Activated CD4-positive, alpha-beta T cell treated with anti-CD3 and anti-CD28 coated beads for 36 hours (primary cell): Measurements from ENCODE around the gene PRPF18. TPM values are rescaled to one million over a fixed set of nuclear protein-coding genes. Genes with fewer than 3 reads are reported as not detected.
A peak's percentile ranks its signal among the peaks of the same experiment; 100 is the strongest.
"Not testable (repeated sequence)": the region's sequence is repeated elsewhere in the genome, so short reads cannot be mapped to it uniquely, and the experiment has no call there.

Experiments
- ATAC-seq: fragments of 200-7000 bp; cut with Tn5 transposase; one replicate; pipeline ENCODE4 v1.10.0; 2021; ENCODE audit warnings: mild to moderate bottlenecking, moderate library complexity
- CTCF ChIA-PET: fragments of 350-600 bp; sonication (Branson Sonifier 250); formaldehyde crosslinking; loops from one replicate; lab custom pipeline; 2021; ENCODE audit warnings: antibody characterized with exemption; lab: Charles Lee
- POLR2A ChIA-PET: fragments of 350-600 bp; sonication (Branson Sonifier 250); formaldehyde crosslinking; loops from one replicate; lab custom pipeline; 2021; ENCODE audit warnings: antibody characterized with exemption, inconsistent platforms; lab: Charles Lee
- DNase-seq: peaks from one replicate; pipeline ENCODE4 v3.0.0-alpha.2; 2020
- H3K27ac Mint-ChIP-seq: one replicate; pipeline ENCODE4 v1.8.0; 2021; ENCODE audit warnings: mixed read lengths
- H3K27me3 Mint-ChIP-seq: one replicate; pipeline ENCODE4 v1.8.0; 2021; ENCODE audit warnings: mixed read lengths
- H3K36me3 Mint-ChIP-seq: one replicate; pipeline ENCODE4 v1.8.0; 2021; ENCODE audit warnings: low read depth, mixed read lengths
- H3K4me1 Mint-ChIP-seq: one replicate; pipeline ENCODE4 v1.8.0; 2021; ENCODE audit warnings: mixed read lengths
- H3K4me3 Mint-ChIP-seq: one replicate; pipeline ENCODE4 v1.8.0; 2021; ENCODE audit warnings: mild to moderate bottlenecking, moderate library complexity, mixed read lengths
- H3K9me3 Mint-ChIP-seq: one replicate; pipeline ENCODE4 v1.8.0; 2021; ENCODE audit warnings: low read depth, mixed read lengths
- intact Hi-C, 2 experiments: fragments of 100-400 bp; cut with DNase I in 1 of 2; cut with micrococcal nuclease in 1 of 2; formaldehyde crosslinking; loops; one replicate each; pipeline versions ENCODE4 v1.14.2 to v1.15.1; 2022 to 2024; cut with DNase I, micrococcal nuclease
- total RNA-seq, 2 experiments: library from RNA; stranded (reverse); gene quantifications; one replicate each; pipeline ENCODE4 v1.2.3, GENCODE V29; 2021

Gene PRPF18, protein sequence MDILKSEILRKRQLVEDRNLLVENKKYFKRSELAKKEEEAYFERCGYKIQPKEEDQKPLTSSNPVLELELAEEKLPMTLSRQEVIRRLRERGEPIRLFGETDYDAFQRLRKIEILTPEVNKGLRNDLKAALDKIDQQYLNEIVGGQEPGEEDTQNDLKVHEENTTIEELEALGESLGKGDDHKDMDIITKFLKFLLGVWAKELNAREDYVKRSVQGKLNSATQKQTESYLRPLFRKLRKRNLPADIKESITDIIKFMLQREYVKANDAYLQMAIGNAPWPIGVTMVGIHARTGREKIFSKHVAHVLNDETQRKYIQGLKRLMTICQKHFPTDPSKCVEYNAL
- 10 to 100 TPM; 21.0 to 22.1 TPM for total RNA-seq

DNA sequence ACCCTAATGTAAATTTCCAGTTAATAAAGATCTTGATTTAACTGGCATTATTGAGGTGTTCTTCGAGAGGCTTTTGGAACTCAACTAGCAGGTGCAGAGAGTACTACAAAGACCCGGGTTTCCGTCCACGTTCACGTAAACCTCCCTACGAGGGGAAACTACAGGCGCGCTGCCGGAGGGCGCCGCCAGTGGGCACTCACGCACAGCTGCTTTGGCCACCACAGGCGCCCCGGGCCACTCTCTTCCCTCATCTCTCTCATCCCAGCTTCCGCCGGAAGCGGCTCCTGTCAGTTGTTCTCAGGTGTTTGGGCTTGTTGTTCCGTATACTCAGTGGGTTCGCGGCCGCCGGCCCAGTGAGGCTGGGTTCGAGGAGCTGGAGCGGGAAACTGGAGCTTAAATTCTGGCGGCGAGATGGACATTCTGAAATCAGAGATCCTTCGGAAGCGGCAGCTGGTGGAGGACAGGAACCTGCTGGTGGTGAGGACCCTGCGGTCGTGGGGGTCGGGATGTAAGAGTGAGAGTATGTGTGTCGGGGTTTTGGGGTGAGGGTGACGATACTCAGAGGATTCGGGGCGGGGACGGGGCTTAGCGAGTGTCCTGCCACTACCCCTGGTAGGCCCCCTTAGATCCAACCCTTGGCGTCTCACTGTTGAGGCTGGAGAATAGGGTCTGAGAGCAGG, at the start of gene PRPF18:
Gene PRPF18, plus strand, starts transcription at position 290 of the 680 bp plus-strand sequence. Its CDS starts 122 bp downstream, at position 412.
- Mint-ChIP-seq H3K4me3 (peak within 1 kb of the TSS; percentile 99), H3K27me3 (peaks cover 8% of the 10 kb centered on the region), H3K36me3 (peaks cover 8% of the 10 kb centered on the region), H3K9me3 (no peaks in the 10 kb centered on the region), H3K4me1 (peaks cover 29% of the 10 kb centered on the region), H3K27ac (peak within 1 kb of the TSS; percentile 95)
- intact Hi-C loops, result loop anchor here (1.0 to 10.0 kb wide), 10 partner anchors 191 to 1390 kb away; partner anchors contain the start of genes MCM10 (in 2 of the 2), CDC123 (in 1 of the 2), CDNF (in 1 of the 2) and HSPA14 (in 1 of the 2)
- ATAC-seq, result peak; percentile 100
- DNase-seq, result peak; percentile 97
- ChIA-PET POLR2A (interaction anchor here (0.6 kb wide), 1 partner anchor 599 kb away, joined by 3 read pairs; no protein-coding TSS in a partner anchor), CTCF (interaction anchor here (0.6 to 2.5 kb wide), 14 partner anchors 9 to 285 kb away, joined by 3 to 9 read pairs (median 4); no protein-coding TSS in a partner anchor)

DNA sequence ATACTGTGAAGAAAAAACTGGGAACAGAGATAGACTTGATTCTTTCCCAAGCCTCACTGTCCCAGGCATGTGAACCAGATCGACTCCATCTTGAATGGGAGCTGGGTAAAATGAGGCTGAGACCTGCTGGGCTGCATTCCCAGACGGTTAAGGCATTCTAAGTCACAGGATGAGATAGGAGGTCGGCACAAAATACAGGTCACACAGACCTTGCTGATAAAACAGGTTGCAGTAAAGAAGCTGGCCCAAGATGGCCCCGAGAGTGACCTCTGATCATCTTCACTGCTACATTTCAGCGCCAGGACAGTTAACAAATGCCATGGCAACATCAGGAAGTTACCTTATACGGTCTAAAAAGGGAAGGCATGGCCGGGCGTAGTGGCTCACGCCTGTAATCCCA, 48.8 kb upstream of the PRPF18 start:
- POLR2A ChIA-PET, DNase-seq: not testable (repeated sequence)
- intact Hi-C loops, result loop anchor here (2.0 to 5.0 kb wide), 2 partner anchors 165 to 166 kb away; no protein-coding TSS in a partner anchor

DNA sequence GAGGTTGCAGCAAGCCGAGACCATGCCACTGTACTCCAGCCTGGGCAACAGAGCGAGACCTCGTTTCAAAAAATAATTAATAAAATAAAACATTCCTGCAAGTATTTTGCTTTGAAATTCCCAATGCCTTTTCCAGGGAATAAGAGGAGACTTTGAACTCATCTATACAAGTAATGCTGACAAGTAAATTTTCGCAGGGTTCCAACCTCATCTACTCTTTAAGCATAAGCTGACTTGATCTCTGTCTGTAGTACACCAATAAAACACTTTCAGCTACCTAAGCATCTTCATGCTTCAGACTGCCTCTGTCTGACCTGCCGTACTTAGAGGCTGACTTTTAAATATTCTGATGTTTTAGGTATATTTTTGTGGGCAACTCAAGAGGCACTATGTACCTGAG, 44.2 kb upstream of the PRPF18 start:
- no peaks in the 10 kb centered on the region for H3K9me3 Mint-ChIP-seq
- H3K4me1 Mint-ChIP-seq, result no peaks in the 10 kb centered on the region
- ATAC-seq (no peak), DNase-seq (no peak)
- ChIA-PET CTCF (interaction anchor here (0.9 kb wide), 1 partner anchor 16 kb away, joined by 3 read pairs; no protein-coding TSS in a partner anchor), POLR2A (no interaction called here)
- no peak overlapping the region for H3K4me3 Mint-ChIP-seq
- peaks cover 44% of the 10 kb centered on the region for H3K27me3 Mint-ChIP-seq
- no peak overlapping the region for H3K27ac Mint-ChIP-seq
- no peaks in the 10 kb centered on the region for H3K36me3 Mint-ChIP-seq
- intact Hi-C loops, result no loop called here

More for the DNA sequence above, 48.8 kb upstream of the PRPF18 start:
- not testable (repeated sequence) for H3K27ac Mint-ChIP-seq, H3K9me3 Mint-ChIP-seq, H3K4me3 Mint-ChIP-seq, ATAC-seq, H3K4me1 Mint-ChIP-seq, H3K36me3 Mint-ChIP-seq
- peaks cover 42% of the 10 kb centered on the region for H3K27me3 Mint-ChIP-seq
- CTCF ChIA-PET, result interaction anchor here (0.6 to 1.6 kb wide), 3 partner anchors 67 to 164 kb away, joined by 3 to 6 read pairs (median 3); no protein-coding TSS in a partner anchor

DNA sequence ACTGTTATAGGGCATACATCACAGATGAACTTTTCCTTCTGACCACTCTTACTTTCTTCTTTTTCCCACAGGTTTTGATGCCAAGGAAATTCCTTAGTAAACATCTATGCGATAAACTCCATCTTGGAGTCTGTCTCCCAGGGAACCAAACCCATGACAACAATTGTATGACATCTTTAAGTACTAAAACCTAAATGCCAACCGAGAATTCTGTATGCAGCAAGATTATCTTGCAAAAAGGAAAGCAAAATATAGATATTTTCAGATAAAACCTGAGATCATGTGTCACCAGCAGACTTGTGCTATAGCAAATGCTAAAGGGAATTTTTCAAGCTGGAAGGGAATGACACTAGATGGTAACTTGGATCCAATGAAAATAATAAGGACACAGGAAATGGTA, 36.0 kb upstream of the PRPF18 start:
- Mint-ChIP-seq H3K36me3 (peaks cover 2% of the 10 kb centered on the region), H3K9me3 (peaks cover 24% of the 10 kb centered on the region), H3K27me3 (peaks cover 20% of the 10 kb centered on the region), H3K4me3 (no peak overlapping the region), H3K4me1 (no peaks in the 10 kb centered on the region), H3K27ac (no peak overlapping the region)
- intact Hi-C loops, result no loop called here
- POLR2A ChIA-PET, result no interaction called here
- no peak for DNase-seq
- ATAC-seq, result no peak
- CTCF ChIA-PET, result no interaction called here

DNA sequence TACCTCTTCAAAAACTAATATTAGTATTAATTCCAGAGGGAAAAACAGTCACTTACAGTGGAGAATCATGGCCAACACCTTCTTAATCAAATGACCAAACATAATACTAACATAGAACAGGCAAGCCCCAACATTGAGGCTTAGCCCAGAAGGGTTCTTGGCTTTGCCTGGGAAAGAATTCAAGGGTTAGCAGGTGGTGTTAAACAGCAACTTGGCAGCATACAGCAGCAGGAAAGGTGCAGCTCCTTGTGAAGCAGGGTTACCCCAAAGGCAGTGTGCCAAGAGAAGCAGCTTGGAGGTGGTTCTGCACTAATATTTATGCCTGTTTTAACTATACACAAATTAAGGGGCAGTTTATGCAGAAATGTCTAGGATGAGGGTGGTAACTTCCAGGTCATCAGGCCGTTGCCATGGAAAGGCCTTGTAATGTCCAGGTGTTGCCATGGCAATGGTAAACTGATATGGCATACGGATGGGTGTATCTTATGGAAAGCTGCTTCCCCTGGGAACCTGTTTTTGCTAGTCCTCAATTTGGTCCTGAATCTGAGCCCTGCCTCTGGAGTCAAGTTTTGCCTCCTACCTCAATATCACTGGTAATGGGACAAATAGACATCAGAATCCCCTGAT, 30.8 kb upstream of the PRPF18 start:
- intact Hi-C loops, result no loop called here
- Mint-ChIP-seq H3K4me3 (no peak overlapping the region), H3K36me3 (peaks cover 2% of the 10 kb centered on the region), H3K9me3 (peaks cover 3% of the 10 kb centered on the region), H3K27ac (no peak overlapping the region), H3K27me3 (peaks cover 7% of the 10 kb centered on the region), H3K4me1 (peaks cover 3% of the 10 kb centered on the region)
- ATAC-seq, result no peak
- DNase-seq, result no peak
- ChIA-PET POLR2A (no interaction called here), CTCF (interaction anchor here (1.4 kb wide), 1 partner anchor 116 kb away, joined by 3 read pairs; no protein-coding TSS in a partner anchor)

DNA sequence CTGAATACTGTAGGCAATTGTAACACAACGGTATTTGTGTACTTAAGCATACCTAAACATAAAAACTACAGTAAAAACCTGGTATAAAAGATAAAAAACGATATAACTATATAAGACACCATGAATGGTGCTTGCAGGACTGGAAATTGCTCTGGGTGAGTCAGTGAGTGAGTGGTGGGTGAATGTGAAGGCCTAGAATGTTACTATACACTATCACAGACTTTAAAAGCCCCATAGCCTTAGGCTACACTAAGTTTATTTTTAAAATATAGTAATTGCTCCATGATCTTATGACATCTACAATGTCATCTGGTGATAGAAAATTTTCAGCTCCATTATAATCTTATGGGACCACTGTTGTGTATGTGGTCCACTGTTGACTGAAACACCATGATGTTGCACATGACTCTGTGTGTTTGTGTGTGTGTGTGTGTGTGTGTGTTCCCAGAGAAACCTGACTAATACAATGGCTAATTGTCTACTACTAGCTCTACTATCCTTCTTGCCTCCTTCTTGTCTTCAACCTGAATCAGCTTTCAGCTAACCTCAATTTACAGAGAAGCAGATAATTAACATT, 27.6 kb upstream of the PRPF18 start:
- H3K4me1 Mint-ChIP-seq, result peaks cover 3% of the 10 kb centered on the region
- no peak overlapping the region for H3K27ac Mint-ChIP-seq
- ChIA-PET CTCF (no interaction called here), POLR2A (interaction anchor here (0.6 kb wide), 1 partner anchor 101 kb away, joined by 3 read pairs; no protein-coding TSS in a partner anchor)
- ATAC-seq (no peak), DNase-seq (no peak)
- no peak overlapping the region for H3K4me3 Mint-ChIP-seq
- peaks cover 4% of the 10 kb centered on the region for H3K27me3 Mint-ChIP-seq
- H3K9me3 Mint-ChIP-seq, result no peaks in the 10 kb centered on the region
- no peaks in the 10 kb centered on the region for H3K36me3 Mint-ChIP-seq
- intact Hi-C loops, result no loop called here

- Mint-ChIP-seq H3K36me3 (no peaks in the 10 kb centered on the region), H3K4me3 (no peak overlapping the region), H3K9me3 (no peaks in the 10 kb centered on the region), H3K4me1 (peaks cover 3% of the 10 kb centered on the region), H3K27ac (no peak overlapping the region), H3K27me3 (peaks cover 10% of the 10 kb centered on the region)
- ATAC-seq (no peak), DNase-seq (no peak)
- ChIA-PET POLR2A (no interaction called here), CTCF (interaction anchor here (0.6 kb wide), 2 partner anchors 9 to 522 kb away, joined by 3 to 4 read pairs; no protein-coding TSS in a partner anchor)
- intact Hi-C loops, result no loop called here
These were observed 26.2 kb upstream of the PRPF18 start for GRCh38 chr10:13560597-13560996.

- no peak for DNase-seq
These were observed 23.0 kb upstream of the PRPF18 start for GRCh38 chr10:13563481-13564445.

DNA sequence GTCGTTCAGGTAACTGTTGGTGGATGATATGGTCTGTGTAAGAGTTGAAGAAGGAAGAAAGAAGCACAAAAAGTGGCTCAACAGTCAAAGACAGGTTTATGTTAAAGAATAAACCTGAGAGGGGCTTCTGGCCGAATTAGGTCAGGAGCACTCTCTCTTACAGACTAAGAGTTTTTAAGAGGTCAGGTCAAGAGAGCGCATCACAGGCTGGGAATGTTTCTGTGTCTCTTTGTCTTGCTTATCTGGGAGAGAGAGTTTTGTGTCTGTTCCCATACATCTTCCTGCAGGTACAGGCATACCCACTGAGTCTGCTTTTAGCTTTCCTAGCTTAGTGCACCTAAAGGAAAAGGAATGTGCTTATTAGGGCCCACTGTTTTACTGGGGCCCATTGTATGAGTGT, 22.2 kb upstream of the PRPF18 start:
- POLR2A ChIA-PET, result no interaction called here
- H3K27me3 Mint-ChIP-seq, result peaks cover 13% of the 10 kb centered on the region
- no peak overlapping the region for H3K27ac Mint-ChIP-seq
- H3K36me3 Mint-ChIP-seq, result no peaks in the 10 kb centered on the region
- no peak overlapping the region for H3K4me3 Mint-ChIP-seq
- H3K9me3 Mint-ChIP-seq, result no peaks in the 10 kb centered on the region
- DNase-seq (no peak), ATAC-seq (no peak)
- intact Hi-C loops, result no loop called here
- no peaks in the 10 kb centered on the region for H3K4me1 Mint-ChIP-seq
- CTCF ChIA-PET, result no interaction called here

More at GRCh38 chr10:13563481-13564445, 23.0 kb upstream of the PRPF18 start:
- H3K4me3 Mint-ChIP-seq, result no peak overlapping the region
- POLR2A ChIA-PET, result no interaction called here
- intact Hi-C loops, result no loop called here
- no peaks in the 10 kb centered on the region for H3K4me1 Mint-ChIP-seq
- CTCF ChIA-PET, result no interaction called here
- no peak for ATAC-seq
- H3K27ac Mint-ChIP-seq, result no peak overlapping the region
- H3K27me3 Mint-ChIP-seq, result peaks cover 9% of the 10 kb centered on the region
- H3K36me3 Mint-ChIP-seq, result no peaks in the 10 kb centered on the region
- no peaks in the 10 kb centered on the region for H3K9me3 Mint-ChIP-seq

DNA sequence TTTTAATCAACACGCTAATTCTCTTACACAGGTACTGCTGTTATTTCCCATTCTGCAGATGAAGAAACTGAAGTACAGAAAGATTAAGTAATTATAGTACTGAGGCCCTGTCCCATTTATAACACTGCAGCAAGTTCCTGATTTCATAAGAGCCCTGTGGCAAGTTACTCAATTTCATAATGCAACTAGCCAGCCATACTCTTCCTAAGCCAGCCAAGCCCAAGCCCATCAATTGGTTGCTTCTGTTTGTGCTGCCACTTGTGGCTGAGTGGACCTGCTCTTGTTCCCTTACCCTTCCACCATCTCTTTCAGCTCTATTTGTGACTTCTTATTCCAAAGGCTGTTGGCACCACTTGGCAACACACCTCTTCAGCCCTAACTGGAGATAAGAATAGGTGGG, 19.7 kb upstream of the PRPF18 start:
- H3K27ac Mint-ChIP-seq, result no peak overlapping the region
- POLR2A ChIA-PET, result no interaction called here
- CTCF ChIA-PET, result interaction anchor here (0.6 kb wide), 1 partner anchor 19 kb away, joined by 3 read pairs; no protein-coding TSS in a partner anchor
- H3K4me3 Mint-ChIP-seq, result no peak overlapping the region
- DNase-seq, result no peak
- peaks cover 16% of the 10 kb centered on the region for H3K27me3 Mint-ChIP-seq
- intact Hi-C loops, result no loop called here
- no peak for ATAC-seq
- H3K36me3 Mint-ChIP-seq, result no peaks in the 10 kb centered on the region
- no peaks in the 10 kb centered on the region for H3K4me1 Mint-ChIP-seq
- no peaks in the 10 kb centered on the region for H3K9me3 Mint-ChIP-seq
